GM15510 (cell line): ENCODE data around the gene HOXB4.

ENCODE experiments used
- POLR2A ChIP-seq: IDR thresholded peaks from 3 replicates; pipeline ENCODE4 v1.6.1; 2011; ENCODE audit warnings: borderline replicate concordance; ENCODE audit not compliant: insufficient read length; ENCODE audit errors: extremely low read depth

Gene HOXB4

GRCh38 chr17:48566717-48567116 lies 11.4 kb downstream of the HOXB4 start:
- no peak for TF ChIP-seq POLR2A

- no peak for TF ChIP-seq POLR2A
Measured at GRCh38 chr17:48565925-48566710, 12.0 kb downstream of the HOXB4 start.

- TF ChIP-seq POLR2A = no peak
Measured at GRCh38 chr17:48565022-48565554, 13.1 kb downstream of the HOXB4 start.

GRCh38 chr17:48564188-48565021 lies 13.7 kb downstream of the HOXB4 start:
- no peak for TF ChIP-seq POLR2A

GRCh38 chr17:48563867-48564187 lies 14.3 kb downstream of the HOXB4 start:
- TF ChIP-seq POLR2A = no peak

GRCh38 chr17:48563385-48563838 lies 14.7 kb downstream of the HOXB4 start:
- no peak for TF ChIP-seq POLR2A

- no peak for TF ChIP-seq POLR2A
Measured at GRCh38 chr17:48562934-48563333, 15.2 kb downstream of the HOXB4 start.

GRCh38 chr17:48561884-48562810 lies 16.0 kb downstream of the HOXB4 start:
- TF ChIP-seq POLR2A = no peak

- TF ChIP-seq POLR2A = no peak
Measured at GRCh38 chr17:48559840-48560817, 18.0 kb downstream of the HOXB4 start.

GRCh38 chr17:48559122-48559839 lies 18.9 kb downstream of the HOXB4 start:
- TF ChIP-seq POLR2A = no peak

- no peak for TF ChIP-seq POLR2A
Measured at GRCh38 chr17:48558831-48559121, 19.4 kb downstream of the HOXB4 start.

GRCh38 chr17:48558057-48558830 lies 19.9 kb downstream of the HOXB4 start:
- no peak for TF ChIP-seq POLR2A
